ENCODE data around the gene SYPL2.
"Not testable (repeated sequence)": the region's sequence is repeated elsewhere in the genome, so short reads cannot be mapped to it uniquely, and the experiment has no call there.

SYPL2 gene

DNA sequence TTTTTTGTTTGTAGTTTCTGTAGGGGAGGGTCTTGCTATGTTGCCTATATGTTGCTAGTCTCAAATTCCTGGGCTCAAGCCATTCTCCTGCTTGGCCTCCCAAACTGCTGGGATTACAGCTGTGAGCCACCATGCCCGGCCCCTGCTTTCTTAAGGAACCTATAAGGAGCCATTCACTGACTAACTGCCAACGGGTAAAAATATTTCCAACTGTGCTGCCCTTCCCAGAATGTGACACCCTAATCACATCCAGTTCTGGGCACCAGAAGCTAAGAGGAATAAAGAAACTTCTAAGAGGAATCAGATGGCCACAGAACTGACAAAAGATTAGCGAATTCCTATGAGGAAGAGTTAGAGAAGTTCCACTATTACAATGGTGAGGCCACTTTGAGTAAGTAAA is 6.4 kb downstream of the SYPL2 start:
- DNase-seq (ENCODE audit: low read depth), result no peak

DNA sequence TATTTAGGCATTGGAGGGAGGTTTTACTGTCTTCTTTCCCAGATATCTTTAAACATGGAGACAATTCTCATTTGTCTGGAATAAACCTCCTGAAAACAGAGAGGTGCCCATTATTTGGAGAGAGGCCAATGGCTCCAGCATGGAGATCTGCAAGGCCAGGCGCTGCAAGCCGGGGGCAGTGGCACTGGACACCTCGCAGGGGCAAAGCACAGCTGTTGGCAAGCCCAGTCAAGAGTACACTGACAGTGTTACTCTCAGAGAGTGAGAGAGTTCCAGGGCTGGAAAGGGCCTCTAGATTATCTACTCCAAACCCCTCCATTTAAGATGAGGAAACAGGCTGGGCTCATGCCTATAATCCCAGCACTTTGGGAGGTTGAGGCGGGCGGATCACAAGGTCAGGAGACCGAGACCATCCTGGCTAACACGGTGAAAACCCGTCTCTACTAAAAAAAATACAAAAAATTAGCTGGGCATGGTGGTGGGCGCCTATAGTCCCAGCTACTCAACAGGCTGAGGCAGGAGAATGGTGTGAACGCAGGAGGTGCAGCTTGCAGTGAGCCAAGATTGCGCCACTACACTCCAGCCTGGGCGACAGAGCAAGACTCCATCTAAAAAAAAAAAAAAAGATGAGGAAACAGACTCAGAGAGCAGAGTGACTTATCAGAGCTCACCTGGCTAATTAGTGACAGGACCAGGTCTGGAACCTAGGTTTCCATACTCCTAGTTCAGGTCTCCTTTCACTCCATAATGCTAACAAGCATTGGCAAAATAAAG is 7.1 kb downstream of the SYPL2 start:
- DNase-seq (ENCODE audit: low read depth), result not testable (repeated sequence)

DNA sequence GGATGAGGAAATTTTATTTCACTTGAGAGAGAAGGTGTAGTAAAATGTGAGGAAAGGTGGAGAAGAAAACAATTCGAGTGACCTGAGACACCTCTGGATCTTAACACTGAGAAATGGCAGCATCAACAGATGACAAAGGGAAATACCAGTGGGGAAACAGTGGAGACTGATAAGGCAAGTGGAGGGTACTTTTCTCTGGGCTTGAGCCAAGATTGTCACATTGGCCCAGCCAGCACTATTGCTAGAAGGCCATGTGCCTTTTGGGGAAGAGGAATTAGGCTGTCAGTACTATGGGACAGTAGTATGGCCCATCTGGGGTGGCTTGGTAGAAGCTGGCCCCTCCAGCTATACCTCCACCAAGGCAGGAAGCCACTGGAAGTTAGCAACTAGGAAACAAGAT is 8.4 kb downstream of the SYPL2 start:
- no peak for DNase-seq (ENCODE audit: low read depth)

DNA sequence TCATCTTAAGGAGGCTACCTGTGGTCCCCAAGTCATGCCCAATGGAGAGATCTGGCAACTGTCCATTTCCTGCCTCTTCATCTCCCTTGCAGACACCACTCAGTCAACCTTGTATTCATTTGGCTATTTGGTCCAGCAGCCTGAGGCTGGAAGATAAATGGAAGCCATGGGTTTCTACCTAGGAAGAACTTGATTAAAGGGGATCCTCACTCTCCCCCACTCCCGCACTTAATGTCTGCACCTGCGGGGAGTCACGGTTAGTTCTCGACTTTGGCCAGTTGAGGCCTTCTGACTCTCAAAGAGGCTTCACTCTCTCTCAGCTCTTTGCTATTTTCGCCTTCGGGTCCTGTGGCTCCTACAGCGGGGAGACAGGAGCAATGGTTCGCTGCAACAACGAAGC is 8.9 kb downstream of the SYPL2 start:
- DNase-seq (ENCODE audit: low read depth), result no peak

DNA sequence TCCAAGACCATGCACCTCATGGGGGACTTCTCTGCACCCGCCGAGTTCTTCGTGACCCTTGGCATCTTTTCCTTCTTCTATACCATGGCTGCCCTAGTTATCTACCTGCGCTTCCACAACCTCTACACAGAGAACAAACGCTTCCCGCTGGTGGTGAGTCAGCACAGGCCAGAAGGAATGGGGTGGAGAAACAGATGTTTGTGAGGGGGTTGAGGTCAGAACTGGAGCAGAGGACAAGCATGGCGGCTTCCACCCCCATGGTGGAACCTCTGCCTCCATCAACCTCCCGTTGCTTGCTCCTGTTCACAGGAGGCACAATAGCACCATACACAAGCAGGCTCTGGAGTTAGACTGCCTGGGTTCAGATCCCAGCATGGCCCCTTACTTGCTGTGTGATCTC is 10.5 kb downstream of the SYPL2 start:
- no peak for DNase-seq (ENCODE audit: low read depth)

DNA sequence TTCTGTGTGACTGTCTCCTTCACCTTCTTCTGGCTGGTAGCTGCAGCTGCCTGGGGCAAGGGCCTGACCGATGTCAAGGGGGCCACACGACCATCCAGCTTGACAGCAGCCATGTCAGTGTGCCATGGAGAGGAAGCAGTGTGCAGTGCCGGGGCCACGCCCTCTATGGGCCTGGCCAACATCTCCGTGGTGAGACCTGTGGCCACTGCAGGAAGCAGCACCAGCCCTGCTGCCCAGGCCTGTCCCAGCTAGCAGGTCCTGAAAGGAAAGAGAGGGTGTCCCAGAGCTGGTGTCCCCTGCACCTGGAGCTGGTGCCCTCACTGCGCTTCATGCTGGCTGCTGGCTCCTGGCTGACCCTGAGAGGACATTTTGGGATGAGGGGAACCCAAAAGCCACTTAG is 11.5 kb downstream of the SYPL2 start:
- DNase-seq (ENCODE audit: low read depth), result no peak

DNA sequence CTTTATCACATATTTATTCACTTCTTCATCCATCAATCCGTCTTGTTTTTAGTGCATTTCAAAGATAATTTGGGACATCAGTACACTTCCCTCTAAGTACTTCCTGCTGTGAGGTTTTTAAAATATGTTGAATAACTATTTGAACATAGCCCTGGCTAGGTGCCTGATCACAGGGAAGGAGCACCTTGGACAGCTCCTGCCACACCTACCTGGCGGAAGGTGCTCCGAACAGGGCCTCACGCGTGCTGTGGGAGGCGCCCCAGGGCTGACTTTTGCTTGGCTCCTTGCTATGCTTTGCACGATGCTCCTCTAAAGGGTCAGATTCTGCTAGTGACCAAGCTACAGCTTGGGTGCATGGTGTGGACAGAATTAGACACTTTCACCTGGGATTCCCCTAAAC is 12.5 kb downstream of the SYPL2 start:
- peak; percentile 23 for DNase-seq (ENCODE audit: low read depth)

DNA sequence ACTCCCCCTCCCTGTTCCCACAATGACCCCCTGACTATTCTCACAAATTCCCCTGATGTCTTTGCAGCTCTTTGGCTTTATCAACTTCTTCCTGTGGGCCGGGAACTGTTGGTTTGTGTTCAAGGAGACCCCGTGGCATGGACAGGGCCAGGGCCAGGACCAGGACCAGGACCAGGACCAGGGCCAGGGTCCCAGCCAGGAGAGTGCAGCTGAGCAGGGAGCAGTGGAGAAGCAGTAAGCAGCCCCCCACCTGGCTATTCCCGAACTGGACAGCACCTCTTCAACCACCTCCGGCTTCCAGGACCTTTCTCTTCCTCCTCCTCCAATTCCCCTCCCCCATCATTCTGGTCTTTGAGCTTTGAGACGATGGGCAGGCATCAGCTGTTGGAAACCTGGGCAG is 13.0 kb downstream of the SYPL2 start:
- DNase-seq (ENCODE audit: low read depth), result no peak

DNA sequence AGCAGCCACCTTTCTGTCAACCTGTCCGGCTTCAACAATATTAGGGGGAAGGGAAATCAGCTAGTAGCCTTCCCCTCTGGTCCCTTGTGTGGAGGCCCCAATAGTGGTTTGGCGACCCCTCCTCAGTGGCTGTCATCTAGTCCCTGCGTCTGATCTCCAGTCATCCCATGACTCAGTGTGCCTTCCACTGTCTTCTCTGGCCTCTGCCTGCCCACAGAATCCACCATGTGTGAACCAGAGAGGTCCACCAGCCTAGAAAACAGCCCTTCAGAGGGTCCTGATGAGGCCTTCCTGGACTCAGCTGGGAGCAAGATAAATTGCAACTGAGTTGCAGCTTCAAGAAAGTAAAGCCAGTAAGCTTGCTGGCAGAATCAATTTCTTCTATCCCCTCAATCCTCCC is 13.6 kb downstream of the SYPL2 start:
- no peak for DNase-seq (ENCODE audit: low read depth)

DNA sequence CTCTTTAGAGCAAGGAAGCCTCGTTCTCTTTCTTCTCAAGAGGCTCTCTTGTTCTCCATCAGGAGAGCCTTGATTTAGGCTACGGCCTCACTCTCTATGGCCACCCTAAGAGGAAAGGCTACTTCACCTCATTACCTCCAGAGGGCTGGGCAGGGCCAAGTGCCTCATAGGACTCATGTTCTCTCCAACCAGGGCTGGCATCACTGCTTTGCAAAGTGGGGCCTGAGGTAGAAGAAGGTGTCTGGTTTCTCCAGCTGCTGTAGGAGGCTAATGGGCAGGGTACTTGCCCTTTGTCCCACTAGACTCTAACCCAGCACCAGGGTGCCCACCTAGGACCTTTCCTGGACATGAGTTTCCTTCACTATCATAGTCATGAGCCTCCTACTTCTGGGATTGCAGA is 15.3 kb downstream of the SYPL2 start:
- DNase-seq (ENCODE audit: low read depth), result no peak

DNA sequence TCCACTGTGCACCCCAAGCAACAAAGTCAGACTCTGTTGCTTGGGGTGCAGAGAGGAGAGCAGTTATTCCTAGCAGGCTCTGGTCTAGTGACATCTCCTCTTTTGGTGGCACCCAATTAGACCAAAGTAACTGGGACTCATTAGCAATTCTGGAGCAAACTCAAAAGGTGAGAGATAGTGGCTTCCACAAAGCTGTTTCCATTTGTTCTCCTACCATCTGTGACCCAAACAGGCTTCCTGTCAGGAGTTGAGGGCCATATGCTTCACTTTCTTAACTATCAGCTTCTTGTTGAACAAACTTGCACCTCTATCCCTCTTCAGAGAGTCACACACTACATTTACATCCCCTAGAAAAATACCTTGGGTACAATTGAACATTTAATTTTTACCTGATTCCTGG is 15.9 kb downstream of the SYPL2 start:
- no peak for DNase-seq (ENCODE audit: low read depth)

DNA sequence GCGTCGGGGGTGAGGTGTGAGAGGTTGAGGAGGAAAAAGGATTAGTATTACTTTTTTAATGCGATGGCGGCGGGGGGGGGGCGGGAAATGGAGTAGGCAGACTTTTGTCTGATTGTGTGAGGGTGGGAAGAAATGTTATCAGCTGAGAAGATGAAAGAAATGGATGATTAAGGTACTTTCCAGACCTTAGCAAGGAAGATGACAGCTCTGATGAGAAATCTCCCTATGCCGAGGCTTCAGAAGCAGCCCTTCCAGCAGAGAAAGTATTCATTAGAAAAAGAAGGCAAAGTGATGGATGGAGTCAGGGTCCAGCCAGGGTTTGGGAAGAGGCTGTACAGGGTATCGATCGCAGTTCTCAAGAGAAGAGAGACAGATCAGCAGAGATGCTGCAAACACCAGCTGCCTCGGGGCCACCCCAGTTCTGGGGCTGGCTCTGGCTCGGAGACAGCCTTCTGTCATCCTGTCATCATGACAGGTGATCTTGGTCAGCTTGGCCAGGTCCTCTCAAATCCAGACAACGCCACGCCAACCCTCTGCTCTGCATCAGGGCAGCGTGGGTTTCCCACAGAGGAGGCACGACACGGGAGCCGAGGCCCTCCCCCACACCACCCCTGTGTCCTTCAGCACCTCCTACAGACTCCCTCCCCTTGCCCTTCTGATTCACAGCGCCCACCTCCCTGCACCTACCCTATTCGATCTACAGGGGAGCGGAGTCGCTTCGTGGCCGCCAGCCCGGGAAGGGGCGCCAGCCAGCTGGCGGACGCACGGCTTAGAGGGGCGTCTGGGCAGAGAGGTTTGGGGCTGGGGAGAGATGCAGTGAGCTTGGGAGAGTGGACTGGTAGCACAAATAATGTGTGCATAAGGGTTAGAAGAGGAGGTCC is 16.7 kb downstream of the SYPL2 start:
- peak; percentile 27 for DNase-seq (ENCODE audit: low read depth)

DNA sequence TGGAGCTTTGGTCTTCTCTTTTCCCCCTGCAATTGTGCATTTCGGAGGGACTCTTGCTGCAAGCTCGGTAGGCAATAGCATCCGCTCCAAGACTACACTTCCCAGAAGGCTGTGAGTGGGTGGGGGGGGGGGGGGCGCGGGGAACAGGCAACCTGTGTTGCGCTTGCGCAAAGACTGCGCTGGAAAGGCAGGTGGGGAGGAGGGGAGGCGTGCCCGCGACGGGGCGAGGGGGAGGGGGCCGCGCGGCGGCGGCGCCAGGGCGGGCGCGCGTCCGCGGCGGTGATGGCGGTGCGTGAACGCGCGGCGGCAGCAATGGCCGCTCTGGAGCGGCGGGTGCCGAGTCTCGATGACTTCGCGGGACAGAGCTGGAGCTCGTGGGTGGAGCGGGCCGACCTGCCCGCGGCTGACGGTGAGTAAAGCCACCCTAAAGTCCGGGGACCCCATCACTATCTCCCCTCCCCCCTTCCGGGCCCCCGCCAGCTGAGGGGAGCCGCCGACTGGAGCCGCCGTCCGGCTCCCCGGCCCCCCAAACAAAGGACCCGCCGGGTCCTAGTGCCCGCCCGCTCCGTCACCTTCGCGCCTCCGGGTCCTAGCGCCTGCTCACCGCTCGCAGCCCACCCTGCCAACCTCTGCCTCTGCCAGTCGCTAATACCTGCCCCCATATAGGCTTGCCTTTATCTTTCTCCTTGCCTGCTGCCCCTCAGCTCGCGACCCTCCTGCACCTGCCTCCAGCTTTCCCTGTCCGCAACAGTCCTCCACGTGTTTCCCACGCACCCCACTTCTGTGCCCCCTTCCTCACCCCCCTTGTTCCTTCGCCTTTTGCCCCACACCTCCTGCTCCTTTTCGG is 17.5 kb downstream of the SYPL2 start, which contains the start of gene ATXN7L2:
ATXN7L2 (plus strand) TSS at position 234 of the 847 bp plus-strand sequence; CDS start at position 283, 49 bp downstream.
- peak; percentile 90 for DNase-seq (ENCODE audit: low read depth)

DNA sequence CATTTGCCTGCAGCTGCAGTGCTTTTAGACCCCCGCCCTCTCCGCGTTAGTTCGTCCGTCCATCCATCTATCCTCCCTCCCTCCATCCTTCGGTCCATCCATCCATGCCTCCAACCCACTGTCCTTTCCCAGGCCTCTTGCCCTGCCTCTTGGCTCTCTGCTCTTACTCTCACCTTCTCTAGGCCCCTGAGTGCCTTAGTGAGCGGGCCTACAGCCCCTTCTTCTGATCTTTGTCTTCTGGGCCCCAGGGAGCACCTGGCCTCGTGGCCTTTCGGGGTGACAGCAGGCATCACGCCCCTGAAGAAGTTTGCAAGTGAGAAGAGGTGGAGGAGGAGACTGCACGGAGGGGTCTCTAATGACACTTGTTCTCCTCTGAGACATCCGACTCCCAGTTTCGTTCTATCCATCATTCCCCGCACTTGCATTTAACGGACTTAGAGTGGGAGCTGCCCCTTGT is 18.2 kb downstream of the SYPL2 start:
- no peak for DNase-seq (ENCODE audit: low read depth)

DNA sequence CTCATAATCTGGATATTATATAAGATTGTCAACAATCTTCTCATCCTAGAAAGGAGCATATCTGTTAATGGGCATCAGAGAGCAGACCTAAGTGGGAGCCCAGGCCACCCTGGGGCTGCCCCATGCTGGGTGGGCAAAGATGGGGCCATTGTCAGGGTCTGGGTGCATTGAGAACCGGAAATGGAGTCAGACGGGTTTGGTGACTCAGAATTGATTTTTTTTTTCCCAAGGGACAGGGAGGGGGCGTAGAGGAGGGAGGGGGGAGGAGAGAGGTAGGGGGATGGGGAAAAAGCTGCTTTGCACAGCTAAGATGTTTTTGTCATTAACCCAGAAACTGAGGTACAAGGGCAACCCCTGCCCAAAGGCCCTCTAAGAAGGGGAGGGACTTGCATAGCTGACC is 18.7 kb downstream of the SYPL2 start:
- DNase-seq (ENCODE audit: low read depth), result no peak

DNA sequence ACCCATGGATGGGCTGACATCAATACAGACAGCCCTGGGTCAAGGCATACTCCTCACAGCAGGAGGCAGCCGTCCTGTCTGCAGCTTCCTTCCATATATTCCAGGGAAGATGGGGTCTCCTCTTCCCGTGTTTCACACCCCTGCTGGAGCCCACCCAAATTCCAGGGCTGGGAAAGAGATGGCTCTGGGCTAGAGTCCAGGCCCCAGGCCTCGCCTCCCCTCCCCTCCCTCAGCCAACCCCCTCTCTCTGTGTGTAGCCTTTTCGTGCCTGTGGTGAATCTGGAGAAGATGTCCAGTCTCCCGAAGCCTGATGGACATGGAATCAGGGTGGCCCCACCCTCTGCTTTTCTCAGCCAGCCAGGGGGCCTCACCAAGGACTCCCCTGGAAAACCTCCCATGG is 20.9 kb downstream of the SYPL2 start:
- DNase-seq (ENCODE audit: low read depth), result no peak

DNA sequence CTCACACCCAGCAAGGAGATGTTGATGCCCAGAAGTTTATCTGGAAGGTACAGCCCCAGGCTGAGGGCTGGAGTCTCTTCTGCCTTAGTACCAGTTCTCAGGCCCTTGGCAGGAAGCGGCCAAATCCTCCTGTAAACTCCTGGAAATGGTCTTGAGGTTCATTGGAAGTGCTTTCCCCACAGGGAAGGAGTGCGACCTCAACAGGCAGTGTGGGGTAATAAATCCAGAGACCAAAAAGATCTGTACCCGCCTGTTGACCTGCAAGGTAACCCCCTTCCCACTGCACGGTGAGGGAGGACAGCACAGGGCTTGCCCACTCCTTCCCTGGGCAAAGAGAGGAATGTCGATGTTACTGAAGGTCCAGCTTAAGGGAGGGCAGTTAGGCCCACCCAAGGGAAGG is 21.9 kb downstream of the SYPL2 start:
- no peak for DNase-seq (ENCODE audit: low read depth)

DNA sequence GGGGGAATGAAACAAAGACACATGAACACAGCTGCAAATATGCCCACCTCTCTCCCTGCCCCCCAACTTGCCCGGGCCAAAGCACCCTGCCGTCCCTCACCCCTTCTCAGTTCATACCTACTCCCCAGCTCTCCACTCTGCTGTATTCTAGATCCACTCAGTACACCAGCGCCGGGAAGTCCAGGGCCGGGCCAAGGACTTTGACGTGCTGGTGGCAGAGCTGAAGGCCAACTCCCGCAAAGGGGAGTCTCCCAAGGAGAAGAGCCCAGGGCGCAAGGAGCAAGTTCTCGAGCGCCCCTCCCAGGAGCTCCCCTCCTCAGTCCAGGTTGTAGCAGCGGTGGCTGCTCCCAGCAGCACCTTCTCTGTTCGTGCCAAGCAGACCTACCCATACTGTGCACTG is 22.4 kb downstream of the SYPL2 start:
- DNase-seq (ENCODE audit: low read depth), result no peak

DNA sequence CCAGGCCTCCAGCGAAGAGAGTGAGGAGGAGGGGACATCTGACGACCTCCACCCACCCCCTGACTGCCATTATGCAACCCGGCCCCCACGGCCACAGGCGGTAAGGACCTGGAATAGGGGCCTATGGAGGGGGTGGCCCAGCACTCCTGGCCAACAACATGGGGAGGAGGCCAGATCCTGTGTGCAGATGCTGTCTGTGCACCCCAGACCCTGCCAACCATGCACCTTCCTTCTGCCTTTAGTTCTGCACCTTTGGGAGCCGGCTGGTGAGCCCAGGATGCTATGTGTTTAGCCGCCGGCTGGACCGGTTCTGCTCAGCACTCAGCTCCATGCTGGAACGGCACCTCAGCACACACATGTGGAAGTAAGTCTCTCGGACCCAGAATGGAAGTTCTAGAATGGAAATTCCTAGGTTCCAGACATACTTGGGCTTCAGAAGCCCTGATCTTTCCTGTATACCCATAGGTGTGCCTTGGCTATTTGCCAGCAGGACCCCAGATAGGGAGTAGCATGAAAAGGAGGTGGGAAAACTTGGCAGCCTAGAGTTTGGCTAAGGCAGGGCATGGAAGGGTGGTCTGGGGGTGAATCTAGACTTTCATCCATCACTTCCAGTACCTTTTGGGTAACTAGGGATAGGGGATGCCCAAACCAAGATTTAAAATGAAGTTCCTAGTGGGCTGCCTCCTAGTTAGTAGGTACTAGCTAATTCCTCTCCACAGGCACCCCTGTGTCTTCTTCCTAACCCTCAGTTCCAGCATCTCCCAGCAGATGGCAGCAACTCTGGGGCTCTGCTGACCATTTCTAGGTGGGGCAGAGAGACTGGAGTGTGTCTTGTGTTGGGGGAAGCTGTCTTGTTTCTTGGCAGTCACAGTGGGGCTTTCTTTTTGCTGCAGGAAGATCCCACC is 23.9 kb downstream of the SYPL2 start:
- DNase-seq (ENCODE audit: low read depth), result peak; percentile 56

DNA sequence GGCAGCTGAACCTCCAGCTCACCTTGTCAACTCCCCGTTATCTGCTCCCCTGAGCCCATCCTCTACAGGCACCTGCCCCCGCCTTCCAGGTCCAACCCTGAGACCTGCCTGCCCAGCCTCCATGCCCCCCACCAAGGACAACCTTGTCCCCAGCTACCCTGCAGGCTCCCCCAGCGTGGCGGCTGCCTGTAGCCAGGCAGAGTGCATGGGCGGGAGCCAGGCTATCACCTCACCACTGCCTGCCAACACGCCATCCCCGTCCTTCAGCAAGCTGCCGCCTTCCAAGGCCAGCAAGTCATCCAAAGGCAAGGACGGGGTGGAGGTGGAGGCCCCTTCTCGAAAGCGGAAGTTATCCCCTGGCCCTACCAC is 24.6 kb downstream of the SYPL2 start:
- no peak for DNase-seq (ENCODE audit: low read depth)

DNA sequence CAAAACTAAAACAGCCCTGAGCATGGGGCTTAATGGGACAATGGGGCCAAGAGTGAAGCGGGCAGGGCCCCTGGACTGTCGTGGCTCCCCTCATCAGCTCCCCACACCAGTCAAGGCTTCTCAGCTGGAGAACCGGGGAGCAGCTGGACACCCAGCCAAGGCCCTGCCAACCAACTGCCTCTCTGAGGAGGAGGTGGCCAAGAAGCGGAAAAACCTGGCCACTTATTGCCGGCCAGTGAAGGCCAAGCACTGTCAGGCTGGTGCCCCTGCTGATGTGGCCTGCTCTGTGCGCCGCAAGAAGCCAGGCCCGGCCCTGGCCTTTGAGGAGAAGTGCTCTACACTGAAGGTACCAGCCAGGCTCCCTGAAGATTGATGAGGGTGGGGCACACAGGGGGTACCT is 25.0 kb downstream of the SYPL2 start:
- no peak for DNase-seq (ENCODE audit: low read depth)

Data from T follicular helper cell (primary cell).